IMR-90 (cell line): ENCODE measurements around the gene FBXO15. TPM values are rescaled to one million over a fixed set of nuclear protein-coding genes. Genes with fewer than 3 reads are reported as not detected.

Experiments
- ATAC-seq: fragments of 200-7000 bp; cut with Tn5 transposase; 2 replicates; pipeline ENCODE4 v1.9.1; 2020; ENCODE audit warnings: low read depth, mild to moderate bottlenecking, moderate library complexity
- BruUV-seq: library from RNA; stranded (reverse); fragments of 400-500 nt; replicated peaks from 2 replicates; lab custom pipeline; 2021; lab: Mats Ljungman, UMichigan
- CTCF ChIA-PET: fragments of 300-600 bp; formaldehyde crosslinking; extraction: SDS; loops from one replicate; lab custom pipeline; 2021; ENCODE audit warnings: antibody characterized with exemption; lab: Yijun Ruan, JAX
- POLR2A ChIA-PET: fragments of 300-600 bp; sonication (Branson Sonifier 250); formaldehyde crosslinking; loops from one replicate; lab custom pipeline; 2022; ENCODE audit warnings: antibody characterized with exemption; ENCODE audit not compliant: unreplicated experiment; lab: Charles Lee
- DNase-seq: peaks from one replicate; pipeline ENCODE4 v3.0.0; 2013
- H2AFZ ChIP-seq: replicated peaks from 2 replicates; pipeline ENCODE3; 2013; ENCODE audit warnings: low read length, mild to moderate bottlenecking; ENCODE audit not compliant: poor library complexity
- H2AK5ac ChIP-seq: 2 replicates; pipeline ENCODE4 v1.6.1; 2013; ENCODE audit warnings: low read depth, low read length, inconsistent platforms
- H2AK9ac ChIP-seq: replicated peaks from 2 replicates; pipeline ENCODE3; 2013; ENCODE audit warnings: mild to moderate bottlenecking, low read depth, low read length, moderate library complexity; ENCODE audit not compliant: poor library complexity
- H2BK120ac ChIP-seq: 2 replicates; pipeline ENCODE4 v1.6.1; 2013; ENCODE audit warnings: low read depth, low read length, inconsistent platforms
- H2BK15ac ChIP-seq: 3 replicates; pipeline ENCODE4 v1.6.1; 2013; ENCODE audit warnings: low read depth, low read length, inconsistent platforms
- H2BK20ac ChIP-seq: 2 replicates; pipeline ENCODE4 v1.6.1; 2013; ENCODE audit warnings: low read depth, mild to moderate bottlenecking, inconsistent platforms, low read length, moderate library complexity
- H2BK5ac ChIP-seq: 2 replicates; pipeline ENCODE4 v1.6.1; 2013; ENCODE audit warnings: mild to moderate bottlenecking, low read depth, low read length, inconsistent platforms; ENCODE audit not compliant: poor library complexity, severe bottlenecking
- H3K14ac ChIP-seq: replicated peaks from 2 replicates; pipeline ENCODE4 v1.6.1; 2013; ENCODE audit warnings: low read depth, low read length, inconsistent platforms
- H3K18ac ChIP-seq: 2 replicates; pipeline ENCODE4 v1.6.1; 2013; ENCODE audit warnings: low read depth, low read length, control low read depth
- H3K23ac ChIP-seq: 2 replicates; pipeline ENCODE4 v1.6.1; 2013; ENCODE audit warnings: low read depth, low read length, inconsistent platforms
- H3K27ac ChIP-seq: 2 replicates; pipeline ENCODE4 v1.5.1; 2013; ENCODE audit warnings: mild to moderate bottlenecking, control low read depth, low read length; ENCODE audit not compliant: insufficient read depth
- H3K27me3 ChIP-seq: 2 replicates; pipeline ENCODE4 v1.6.1; 2013; ENCODE audit warnings: low read length; ENCODE audit not compliant: control insufficient read depth, insufficient read depth
- H3K36me3 ChIP-seq: 2 replicates; pipeline ENCODE4 v1.6.1; 2013; ENCODE audit warnings: low read length, mixed read lengths; ENCODE audit not compliant: control insufficient read depth, insufficient read depth
- H3K4ac ChIP-seq: 2 replicates; pipeline ENCODE4 v1.6.1; 2013; ENCODE audit warnings: low read depth, low read length, inconsistent platforms
- H3K4me1 ChIP-seq: 2 replicates; pipeline ENCODE4 v1.6.1; 2013; ENCODE audit warnings: low read length, mixed read lengths; ENCODE audit not compliant: control insufficient read depth, insufficient read depth
- H3K4me2 ChIP-seq: 2 replicates; pipeline ENCODE4 v1.6.1; 2013; ENCODE audit warnings: low read depth, mild to moderate bottlenecking, control low read depth, low read length, moderate library complexity
- H3K4me3 ChIP-seq: 2 replicates; pipeline ENCODE4 v1.5.1; 2013; ENCODE audit warnings: low read depth, mild to moderate bottlenecking, control low read depth, low read length, moderate library complexity; ENCODE audit not compliant: insufficient read depth
- H3K56ac ChIP-seq: 2 replicates; pipeline ENCODE4 v1.6.1; 2013; ENCODE audit warnings: low read length, inconsistent platforms; ENCODE audit not compliant: insufficient read depth; ENCODE audit errors: extremely low read depth
- H3K79me1 ChIP-seq, 2 experiments: 2 replicates each; pipeline ENCODE4 v1.6.1; 2013; ENCODE audit warnings: low read length in 2 of 2, inconsistent platforms in 1 of 2, low read depth in 1 of 2
- H3K9ac ChIP-seq: 2 replicates; pipeline ENCODE4 v1.6.1; 2013; ENCODE audit warnings: low read depth, low read length, control low read depth
- H3K9me1 ChIP-seq: 2 replicates; pipeline ENCODE4 v1.6.1; 2013; ENCODE audit warnings: low read length, inconsistent platforms; ENCODE audit not compliant: insufficient read depth
- H3K9me3 ChIP-seq: 2 replicates; pipeline ENCODE4 v1.6.1; 2013; ENCODE audit warnings: low read length; ENCODE audit not compliant: control insufficient read depth, insufficient read depth
- H4K20me1 ChIP-seq: 2 replicates; pipeline ENCODE4 v1.6.1; 2013; ENCODE audit warnings: low read length, inconsistent platforms; ENCODE audit not compliant: insufficient read depth
- H4K5ac ChIP-seq: 2 replicates; pipeline ENCODE4 v1.6.1; 2013; ENCODE audit warnings: mild to moderate bottlenecking, low read depth, low read length, control low read depth
- H4K8ac ChIP-seq, 2 experiments: 2 replicates each; pipeline ENCODE4 v1.6.1; 2013; ENCODE audit warnings: low read depth in 2 of 2, low read length in 2 of 2, control low read depth in 1 of 2, inconsistent platforms in 1 of 2
- H4K91ac ChIP-seq: 2 replicates; pipeline ENCODE4 v1.6.1; 2013; ENCODE audit warnings: low read depth, low read length, inconsistent platforms; ENCODE audit not compliant: insufficient read depth
- MAZ ChIP-seq: IDR thresholded peaks from 2 replicates; pipeline ENCODE4 v1.6.1; 2012; ENCODE audit warnings: low read depth, mild to moderate bottlenecking, low read length, improper control_type of control experiment, moderate library complexity, borderline replicate concordance
- NFE2L2 ChIP-seq: fragments of 150-350 bp; IDR thresholded peaks from 2 replicates; pipeline ENCODE4 v1.6.1; 2016; ENCODE audit warnings: low read depth, mild to moderate bottlenecking, low read length
- POLR2A ChIP-seq: IDR thresholded peaks from 2 replicates; pipeline ENCODE4 v1.6.1; 2012; ENCODE audit warnings: mild to moderate bottlenecking, low read depth, low read length
- RAD21 ChIP-seq: IDR thresholded peaks from 2 replicates; pipeline ENCODE4 v1.6.1; 2012; ENCODE audit warnings: low read length, improper control_type of control experiment
- RCOR1 ChIP-seq: IDR thresholded peaks from 2 replicates; pipeline ENCODE4 v1.6.1; 2012; ENCODE audit warnings: mild to moderate bottlenecking, low read length, improper control_type of control experiment; ENCODE audit not compliant: insufficient replicate concordance
- RFX5 ChIP-seq: IDR thresholded peaks from 2 replicates; pipeline ENCODE4 v1.8.0; 2012; ENCODE audit warnings: low read depth, mild to moderate bottlenecking, low read length, moderate library complexity
- SMC3 ChIP-seq: fragments of 150-350 bp; IDR thresholded peaks from 2 replicates; pipeline ENCODE4 v1.6.1; 2016; ENCODE audit warnings: low read depth, mild to moderate bottlenecking, antibody characterized with exemption, low read length, moderate library complexity
- WGBS, 2 experiments: methylation state at CpG; one replicate each; pipeline versions ENCODE4 v1.1.5 to v1.1.7; 2013; ENCODE audit warnings: missing lambda C conversion rate in 2 of 2; ENCODE audit not compliant: insufficient read length in 1 of 2; ENCODE audit errors: extremely low coverage in 2 of 2; 5-methylcytosine and 5-hydroxymethylcytosine counted together
- dilution Hi-C: fragments of 300-500 bp; cut with HindIII; formaldehyde crosslinking; loops from one replicate; pipeline ENCODE4 v1.14.3; 2018; ENCODE audit warnings: low sequenced_read_pairs; ENCODE audit not compliant: unreplicated experiment
- in situ Hi-C: fragments of 300-500 bp; cut with MboI; formaldehyde crosslinking; loops from 3 replicates; pipeline ENCODE4 v1.14.3; 2019; ENCODE audit warnings: low sequenced_read_pairs, inconsistent platforms, mixed read lengths
- intact Hi-C: fragments of 100-400 bp; cut with micrococcal nuclease; formaldehyde crosslinking; loops from 2 replicates; pipeline ENCODE4 v1.10.0; 2022
- polyA plus RNA-seq, 3 experiments: library from polyadenylated mRNA; depleted of rRNA; stranded (reverse); fragments of >200 nt; gene quantifications; 2 replicates each; pipeline ENCODE4 v1.2.3, GENCODE V29; 2012; ENCODE audit warnings: low replicate concordance in 1 of 3
- total RNA-seq: library from RNA; depleted of rRNA; stranded (reverse); fragments of >200 nt; gene quantifications from 2 replicates; pipeline ENCODE4 v1.2.3, GENCODE V29; 2012
- TF ChIP-seq, protein P1 (sequence below): fragments of 150-350 bp; IDR thresholded peaks from 2 replicates; pipeline ENCODE4 v1.6.1; 2017; ENCODE audit warnings: mild to moderate bottlenecking, antibody characterized with exemption, low read length, low read depth
- TF ChIP-seq, protein P2 (sequence below): conservative IDR thresholded peaks from 2 replicates; pipeline ENCODE4 v1.5.1; 2012; ENCODE audit warnings: mild to moderate bottlenecking, low read depth, low read length, improper control_type of control experiment

Gene FBXO15
- total and polyA plus RNA-seq, 2 of the 4 experiments (the other 2 are of a cell fraction): 0.90 to 2.0 TPM

DNA sequence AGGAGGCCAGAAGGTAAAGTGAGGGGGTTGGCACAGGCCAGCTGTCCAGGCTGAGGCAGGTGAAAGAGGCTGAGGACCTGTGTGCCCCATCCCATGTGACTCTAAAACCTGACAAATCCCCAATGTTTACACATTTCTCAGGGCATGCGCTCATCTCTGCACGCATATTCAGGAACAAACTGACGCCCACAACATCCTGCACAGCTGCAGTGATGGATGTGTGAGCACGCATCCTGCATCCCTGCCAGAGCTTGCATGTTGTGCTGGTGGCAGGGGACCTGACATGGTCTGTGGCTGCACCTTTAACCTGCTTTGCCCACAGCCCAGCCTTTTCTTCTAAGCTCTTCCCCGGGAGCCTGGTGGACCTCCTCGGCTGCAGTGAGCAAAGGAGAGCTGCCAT, 83.1 kb downstream of the FBXO15 start:
- H3K4me3 ChIP-seq: no peak overlapping the region
- H4K5ac ChIP-seq: no peak overlapping the region
- no peak overlapping the region for H3K9ac ChIP-seq
- 81% methylated on average over 2 of the region's 6 CpGs; no CpG with 5 or more reads in 1 of the 2 experiments for WGBS, 2 experiments
- H3K79me1 ChIP-seq: no peaks in the 10 kb centered on the region
- H3K36me3 ChIP-seq: no peaks in the 10 kb centered on the region
- H4K8ac ChIP-seq: no peak overlapping the region
- BruUV-seq: no TSS peak
- H2BK5ac ChIP-seq: no peak overlapping the region
- no peaks in the 10 kb centered on the region for H3K4me1 ChIP-seq
- ATAC-seq (no peak; the same call in 1 of the 2 replicates), DNase-seq (peak; percentile 39)
- no peak overlapping the region for H2BK20ac ChIP-seq
- no peak overlapping the region for H2AK9ac ChIP-seq
- CTCF ChIA-PET: no interaction called here
- H3K9me1 ChIP-seq: no peaks in the 10 kb centered on the region
- H2AK5ac ChIP-seq: no peak overlapping the region
- POLR2A ChIA-PET: no interaction called here
- H2AFZ ChIP-seq: peak overlapping the region; percentile 28
- H2BK15ac ChIP-seq: no peak overlapping the region
- H4K91ac ChIP-seq: no peak overlapping the region
- 0 out of 2 replicates have a peak, but pooled peaks cover 3% of the 10 kb centered on the region for H3K9me3 ChIP-seq
- no peak overlapping the region for H3K14ac ChIP-seq
- H2BK120ac ChIP-seq: no peak overlapping the region
- H3K56ac ChIP-seq: no peak overlapping the region
- H3K4me2 ChIP-seq: no peak overlapping the region
- TF ChIP-seq SMC3 (no peak), POLR2A (no peak), NFE2L2 (no peak), RFX5 (no peak), MAZ (no peak), RCOR1 (no peak), RAD21 (no peak)
- TF ChIP-seq, protein P1, sequence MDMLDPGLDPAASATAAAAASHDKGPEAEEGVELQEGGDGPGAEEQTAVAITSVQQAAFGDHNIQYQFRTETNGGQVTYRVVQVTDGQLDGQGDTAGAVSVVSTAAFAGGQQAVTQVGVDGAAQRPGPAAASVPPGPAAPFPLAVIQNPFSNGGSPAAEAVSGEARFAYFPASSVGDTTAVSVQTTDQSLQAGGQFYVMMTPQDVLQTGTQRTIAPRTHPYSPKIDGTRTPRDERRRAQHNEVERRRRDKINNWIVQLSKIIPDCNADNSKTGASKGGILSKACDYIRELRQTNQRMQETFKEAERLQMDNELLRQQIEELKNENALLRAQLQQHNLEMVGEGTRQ: no peak
- TF ChIP-seq, protein P2, sequence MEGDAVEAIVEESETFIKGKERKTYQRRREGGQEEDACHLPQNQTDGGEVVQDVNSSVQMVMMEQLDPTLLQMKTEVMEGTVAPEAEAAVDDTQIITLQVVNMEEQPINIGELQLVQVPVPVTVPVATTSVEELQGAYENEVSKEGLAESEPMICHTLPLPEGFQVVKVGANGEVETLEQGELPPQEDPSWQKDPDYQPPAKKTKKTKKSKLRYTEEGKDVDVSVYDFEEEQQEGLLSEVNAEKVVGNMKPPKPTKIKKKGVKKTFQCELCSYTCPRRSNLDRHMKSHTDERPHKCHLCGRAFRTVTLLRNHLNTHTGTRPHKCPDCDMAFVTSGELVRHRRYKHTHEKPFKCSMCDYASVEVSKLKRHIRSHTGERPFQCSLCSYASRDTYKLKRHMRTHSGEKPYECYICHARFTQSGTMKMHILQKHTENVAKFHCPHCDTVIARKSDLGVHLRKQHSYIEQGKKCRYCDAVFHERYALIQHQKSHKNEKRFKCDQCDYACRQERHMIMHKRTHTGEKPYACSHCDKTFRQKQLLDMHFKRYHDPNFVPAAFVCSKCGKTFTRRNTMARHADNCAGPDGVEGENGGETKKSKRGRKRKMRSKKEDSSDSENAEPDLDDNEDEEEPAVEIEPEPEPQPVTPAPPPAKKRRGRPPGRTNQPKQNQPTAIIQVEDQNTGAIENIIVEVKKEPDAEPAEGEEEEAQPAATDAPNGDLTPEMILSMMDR: no peak
- H3K27me3 ChIP-seq: peaks cover 28% of the 10 kb centered on the region
- dilution Hi-C loops: no loop called here
- intact Hi-C loops: no loop called here
- no peak overlapping the region for H3K23ac ChIP-seq
- H3K27ac ChIP-seq: no peak overlapping the region
- H3K4ac ChIP-seq: no peak overlapping the region
- H4K20me1 ChIP-seq: no peaks in the 10 kb centered on the region
- in situ Hi-C loops: no loop called here
- H3K18ac ChIP-seq: no peak overlapping the region
